ENCODE measurements around the gene LRFN2. TPM values are rescaled to one million over a fixed set of nuclear protein-coding genes. Genes with fewer than 3 reads are reported as not detected.

LRFN2 gene
- total and polyA plus RNA-seq, 2 of the 8 experiments (the other 6 are each of a cell fraction or from before 2014, with no cell fraction given): 2.3 TPM

- Histone ChIP-seq H3K27ac (ENCODE audit: low read depth, low read length) (no peak overlapping the region), H2BK120ac (replicated peaks; ENCODE audit: low read depth, low read length) (no peak overlapping the region), H3K23ac (ENCODE audit: insufficient read length) (no peak overlapping the region), H3K27me3 (replicated peaks in 1 of 4; ENCODE audit: control insufficient read depth in 3 of 4, extremely low read depth in 1 of 4, insufficient read depth in 3 of 4, low read length in 3 of 4) (0 out of 7 replicates have a peak, but pooled peaks cover 0 to 1% (median 0%) of the 10 kb centered on the region in 4 experiments), H3K79me1 (ENCODE audit: low read depth, low read length) (no peaks in the 10 kb centered on the region), H2BK5ac (ENCODE audit: low read depth, low read length) (no peak overlapping the region), H4K20me1 (replicated peaks in 1 of 2; ENCODE audit: control insufficient read depth in 1 of 2, insufficient read depth in 2 of 2, low read length in 2 of 2) (peaks cover 0 to 3% of the 10 kb centered on the region in 2 experiments), H3K56ac (replicated peaks; ENCODE audit: insufficient read length, low read depth, low read length) (no peak overlapping the region), H3K36me3 (ENCODE audit: control insufficient read depth in 2 of 4, insufficient read depth in 4 of 4, low read length in 3 of 4) (no peaks in the 10 kb centered on the region; a peak in 1 of 8 replicates), H3K18ac (ENCODE audit: extremely low read depth, low read length) (no peak overlapping the region), H3K79me2 (ENCODE audit: control insufficient read depth in 1 of 2, insufficient read depth in 2 of 2, low read length in 2 of 2) (no peaks in the 10 kb centered on the region; a peak in 1 of 4 replicates), H2BK15ac (ENCODE audit: low read length) (no peak overlapping the region), H4K91ac (replicated peaks; ENCODE audit: insufficient read length, low read length) (no peak overlapping the region), H4K5ac (ENCODE audit: insufficient read length, low read depth, low read length) (no peak overlapping the region), H3K23me2 (ENCODE audit: low read depth, low read length) (peaks cover 4% of the 10 kb centered on the region), H3K4ac (replicated peaks; ENCODE audit: insufficient read length, low read depth, low read length) (no peak overlapping the region), H3K4me3 (ENCODE audit: extremely low read depth in 1 of 4, insufficient read depth in 2 of 4, low read depth in 3 of 4, low read length in 4 of 4) (no peak overlapping the region), H2BK12ac (ENCODE audit: low read depth, low read length) (no peak overlapping the region), H3K9ac (replicated peaks in 1 of 4; ENCODE audit: extremely low read depth in 1 of 4, low read depth in 3 of 4, low read length in 3 of 4) (no peak overlapping the region), H4K8ac (ENCODE audit: extremely low read depth, insufficient read depth, low read length) (peak overlapping the region; percentile 60; the same call in 1 of the 2 replicates), H3K14ac (ENCODE audit: insufficient read length) (no peak overlapping the region), H2AK5ac (ENCODE audit: low read depth, low read length) (no peak overlapping the region), H3K9me3 (ENCODE audit: insufficient read depth in 2 of 2, low read depth in 1 of 2, low read length in 1 of 2) (no peaks in the 10 kb centered on the region), H3K4me1 (replicated peaks in 1 of 4; ENCODE audit: control insufficient read depth in 3 of 4, insufficient read depth in 4 of 4, low read length in 3 of 4) (peaks cover 3 to 16% (median 11%) of the 10 kb centered on the region in 4 experiments; a peak in 5 of 7 replicates), H2BK20ac (ENCODE audit: low read length) (peak overlapping the region; percentile 41; the same call in 1 of the 2 replicates), H2AFZ (ENCODE audit: low read length) (no peak overlapping the region), H3K4me2 (ENCODE audit: insufficient read depth in 1 of 2, low read depth in 2 of 2, low read length in 2 of 2) (no peak overlapping the region)
- 92% methylated on average over 2 of the region's 2 CpGs; no CpG with 5 or more reads in 1 of the 2 experiments for WGBS, 2 experiments (ENCODE audit: extremely low coverage in 1 of 2, insufficient coverage in 1 of 2, insufficient read length in 1 of 2, insufficient replicate concordance in 2 of 2, low coverage in 1 of 2, low lambda C conversion rate in 2 of 2, missing lambda C conversion rate in 1 of 2)
- DNase-seq (ENCODE audit: low read depth in 1 of 2, low spot score in 2 of 2) (no peak), FAIRE-seq (no peak)
- POLR2A ChIA-PET (ENCODE audit: partially characterized antibody): interaction anchor here (0.9 to 1.5 kb wide), 2 partner anchors 23 to 26 kb away, joined by 3 to 4 read pairs; no protein-coding TSS in a partner anchor
- CTCF ChIA-PET (ENCODE audit: partially characterized antibody): interaction anchor here (0.6 to 0.7 kb wide), 2 partner anchors 13 to 1223 kb away, joined by 3 read pairs; no protein-coding TSS in a partner anchor
- TF ChIP-seq EZH2 (IDR thresholded peaks at IDR 0.05; ENCODE audit: low read depth, low read length, severe bottlenecking) (no peak), CTBP2 (IDR thresholded peaks at IDR 0.05; ENCODE audit: borderline replicate concordance, insufficient read depth, insufficient read length, low read length) (no peak), ATF3 (IDR thresholded peaks at IDR 0.05; ENCODE audit: insufficient read depth, low read depth, low read length) (no peak), ZNF274 (IDR thresholded peaks at IDR 0.05; ENCODE audit: borderline replicate concordance, extremely low read depth, low read length) (no peak)
Measured at GRCh38 chr6:40355532-40355931, 231.6 kb downstream of the LRFN2 start.

All from H1 (cell line).